ENCODE measurements around the gene TAGLN3.
A peak's percentile ranks its signal among the peaks of the same experiment; 100 is the strongest.

The TAGLN3 gene

GRCh38 chr3:111978583-111979433, 19.9 kb upstream of the TAGLN3 start, which contains the start of gene ABHD10:
TSS of gene ABHD10 (plus strand) at chr3:111979026. CDS start at chr3:111979062, 36 bp downstream.
- DNase-seq = peak; percentile 95

DNA sequence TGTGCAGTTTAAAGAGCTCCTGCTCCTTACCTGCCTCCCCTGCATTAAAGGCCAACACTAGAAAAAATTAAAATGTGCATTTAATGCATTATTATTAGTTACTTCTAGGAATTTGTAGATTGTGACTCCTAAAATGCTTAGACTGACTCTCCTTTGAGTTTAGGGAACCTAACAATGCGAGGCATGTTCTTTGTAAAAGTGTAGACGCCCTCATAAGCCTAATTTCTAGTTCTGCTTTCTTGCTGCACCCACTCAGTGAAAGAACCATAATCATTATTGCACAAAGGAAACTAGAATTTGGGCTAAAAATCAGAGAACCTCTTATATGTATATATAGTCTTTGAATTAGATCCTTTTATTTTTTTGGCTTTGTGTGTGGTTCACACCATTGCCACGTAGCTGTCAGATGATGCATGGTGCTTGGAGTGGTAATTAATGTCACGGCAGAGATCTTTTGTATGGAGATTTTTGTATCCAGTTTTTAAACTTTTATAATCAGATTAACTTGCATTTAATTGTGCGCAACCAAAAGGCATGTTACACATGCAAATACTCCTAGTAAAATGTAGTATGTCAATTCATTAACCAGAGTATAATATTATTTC, 19.2 kb upstream of the TAGLN3 start:
- DNase-seq = no peak

- no peak for DNase-seq
These were observed 17.8 kb upstream of the TAGLN3 start for GRCh38 chr3:111980716-111981456.

DNA sequence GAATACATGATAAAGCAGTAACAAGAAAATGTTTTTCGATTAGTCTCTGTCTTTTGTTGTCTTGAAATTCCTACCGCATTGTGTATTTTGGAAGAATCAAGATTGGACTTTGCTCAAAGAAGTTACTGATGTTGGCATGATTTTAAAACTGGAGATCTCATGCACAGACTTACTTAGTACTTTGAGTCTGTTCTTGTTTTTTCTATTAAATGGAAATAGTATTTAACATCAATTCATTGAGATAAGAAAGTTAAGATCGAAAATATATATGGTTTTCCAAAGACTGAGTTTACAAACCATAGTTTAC, 17.3 kb upstream of the TAGLN3 start:
- no peak for DNase-seq

GRCh38 chr3:111984636-111985298, 14.0 kb upstream of the TAGLN3 start:
- no peak for DNase-seq

DNA sequence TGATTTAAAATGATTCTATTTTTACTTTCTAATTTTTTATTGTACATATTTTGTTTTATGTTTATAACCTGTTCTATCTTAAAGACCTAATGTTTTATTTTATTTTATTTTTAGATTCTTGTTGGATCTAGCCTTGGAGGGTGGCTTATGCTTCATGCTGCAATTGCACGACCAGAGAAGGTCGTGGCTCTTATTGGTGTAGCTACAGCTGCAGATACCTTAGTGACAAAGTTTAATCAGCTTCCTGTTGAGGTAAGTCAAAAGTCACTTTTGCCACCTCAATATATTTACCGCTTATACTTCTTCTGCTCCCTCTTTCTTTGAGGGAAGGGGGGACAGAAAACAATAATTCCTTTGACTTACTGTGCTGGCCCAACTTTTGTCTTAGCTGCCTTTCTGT, 11.9 kb upstream of the TAGLN3 start:
- DNase-seq = no peak

- no peak for DNase-seq
These were observed 9.6 kb upstream of the TAGLN3 start for GRCh38 chr3:111989061-111989678.

DNA sequence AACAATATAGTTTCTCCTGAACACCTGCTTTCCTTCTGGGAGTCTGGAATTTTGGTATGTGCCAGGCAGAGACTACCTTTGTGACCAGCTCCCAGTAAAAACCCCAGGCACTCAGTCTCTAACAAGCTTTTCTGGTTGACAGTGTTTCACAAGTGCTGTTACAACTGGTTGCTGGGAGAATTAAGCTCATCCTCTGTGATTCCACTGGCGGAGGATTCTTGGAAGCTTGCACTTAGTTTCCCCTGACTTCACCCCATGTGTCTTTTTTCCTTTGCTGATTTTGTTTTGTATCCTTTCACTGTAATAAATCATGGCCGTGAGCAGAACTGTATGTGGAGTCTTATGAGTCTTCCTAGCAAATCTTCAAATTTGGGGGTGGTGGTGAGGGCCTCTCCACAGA, 5.7 kb upstream of the TAGLN3 start:
- no peak for DNase-seq

DNA sequence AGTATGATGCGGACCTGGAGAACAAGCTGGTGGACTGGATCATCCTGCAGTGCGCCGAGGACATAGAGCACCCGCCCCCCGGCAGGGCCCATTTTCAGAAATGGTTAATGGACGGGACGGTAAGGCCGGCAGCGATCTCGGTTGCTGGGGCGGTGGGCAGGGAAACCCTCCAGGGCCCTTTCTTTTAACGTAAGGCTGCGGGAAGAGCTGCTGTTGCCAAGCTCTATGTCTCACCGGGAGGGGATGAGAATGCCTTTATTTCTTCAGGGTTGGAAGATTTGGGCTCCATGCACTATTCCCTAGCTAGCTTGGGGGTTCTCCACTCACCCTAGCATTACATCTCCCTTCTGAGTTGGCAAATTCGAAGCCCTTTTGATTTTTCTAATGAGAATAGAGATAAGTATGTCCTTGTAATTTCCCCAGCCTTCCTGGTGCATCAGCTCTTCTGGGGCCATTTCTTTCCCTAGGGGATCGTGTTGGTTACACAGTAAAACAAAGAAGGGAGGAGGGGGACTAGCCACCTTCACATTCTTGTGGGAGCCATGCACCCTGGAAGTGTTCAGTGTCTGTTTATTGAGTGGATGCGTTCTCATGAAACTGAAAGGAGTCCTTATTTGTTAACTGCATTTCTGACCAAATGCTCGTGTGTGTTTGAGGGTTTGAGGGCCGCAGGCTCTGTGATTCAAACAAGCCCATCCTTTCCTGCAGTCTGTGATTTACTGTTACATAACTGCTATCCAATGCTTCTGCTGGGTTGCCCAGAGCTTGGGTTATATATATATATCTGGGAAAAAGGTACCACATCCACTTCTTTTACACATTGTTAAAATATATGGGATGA, 982 bp downstream of the TAGLN3 start:
- no peak for DNase-seq

DNA sequence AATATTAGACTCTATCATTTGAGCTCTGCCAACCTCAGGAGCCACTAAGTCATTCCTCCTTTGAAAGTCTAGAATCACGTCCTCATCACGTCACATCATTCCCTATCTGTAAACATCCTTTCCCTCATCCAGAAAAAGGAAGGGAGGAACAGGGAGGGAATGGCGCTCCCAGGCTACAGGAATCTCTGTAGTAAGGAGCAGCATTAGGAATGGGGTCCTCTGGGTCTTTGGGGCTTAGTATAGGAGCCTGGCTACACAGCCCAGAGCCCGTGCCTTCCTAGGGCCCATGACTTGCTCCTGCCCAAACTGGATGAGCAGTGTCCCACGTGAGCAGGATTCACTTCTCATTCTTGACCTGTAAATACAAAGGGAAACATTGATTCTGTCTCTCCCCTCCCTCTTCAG, 1.6 kb downstream of the TAGLN3 start:
- no peak for DNase-seq

DNA sequence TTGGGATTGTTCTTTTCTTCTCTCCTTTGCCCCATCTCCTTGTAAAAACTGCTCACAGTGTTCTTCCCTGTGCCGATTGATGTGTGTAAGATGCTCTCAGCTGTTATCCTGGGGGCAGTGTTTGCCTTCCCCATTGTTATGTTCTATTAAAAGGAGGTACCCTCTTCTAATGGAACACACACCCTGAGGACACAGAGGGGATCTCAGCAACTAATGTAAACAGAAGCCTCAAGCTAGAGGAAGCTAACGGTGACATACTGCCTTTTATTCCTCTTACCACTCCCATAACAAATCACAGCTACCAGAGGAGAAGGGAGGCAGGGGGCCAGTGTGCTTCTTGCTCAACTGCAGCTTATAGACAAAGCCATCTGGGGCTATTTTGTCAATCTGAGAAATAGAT, 2.2 kb downstream of the TAGLN3 start:
- DNase-seq = no peak

DNA sequence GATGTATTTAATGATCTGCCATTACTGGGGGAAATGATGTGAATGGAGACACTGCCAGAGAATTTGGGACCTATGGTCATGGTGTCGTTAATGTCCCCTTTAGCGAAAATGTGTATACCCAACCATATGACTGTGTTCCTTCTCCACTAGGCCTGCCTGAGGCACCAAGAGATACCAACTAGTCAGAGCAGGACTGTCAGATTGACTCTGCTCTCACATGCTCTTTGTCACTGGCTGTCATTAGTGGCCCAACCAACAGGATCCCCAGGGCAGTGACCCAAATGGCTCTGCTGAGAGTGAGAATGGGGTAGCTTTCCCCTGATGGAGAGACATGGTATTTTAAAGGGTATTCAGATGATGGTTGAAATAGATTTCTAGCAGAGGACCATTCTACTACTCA, 2.8 kb downstream of the TAGLN3 start:
- DNase-seq = no peak

- DNase-seq = no peak
These were observed 3.6 kb downstream of the TAGLN3 start for GRCh38 chr3:112002096-112002971.

DNA sequence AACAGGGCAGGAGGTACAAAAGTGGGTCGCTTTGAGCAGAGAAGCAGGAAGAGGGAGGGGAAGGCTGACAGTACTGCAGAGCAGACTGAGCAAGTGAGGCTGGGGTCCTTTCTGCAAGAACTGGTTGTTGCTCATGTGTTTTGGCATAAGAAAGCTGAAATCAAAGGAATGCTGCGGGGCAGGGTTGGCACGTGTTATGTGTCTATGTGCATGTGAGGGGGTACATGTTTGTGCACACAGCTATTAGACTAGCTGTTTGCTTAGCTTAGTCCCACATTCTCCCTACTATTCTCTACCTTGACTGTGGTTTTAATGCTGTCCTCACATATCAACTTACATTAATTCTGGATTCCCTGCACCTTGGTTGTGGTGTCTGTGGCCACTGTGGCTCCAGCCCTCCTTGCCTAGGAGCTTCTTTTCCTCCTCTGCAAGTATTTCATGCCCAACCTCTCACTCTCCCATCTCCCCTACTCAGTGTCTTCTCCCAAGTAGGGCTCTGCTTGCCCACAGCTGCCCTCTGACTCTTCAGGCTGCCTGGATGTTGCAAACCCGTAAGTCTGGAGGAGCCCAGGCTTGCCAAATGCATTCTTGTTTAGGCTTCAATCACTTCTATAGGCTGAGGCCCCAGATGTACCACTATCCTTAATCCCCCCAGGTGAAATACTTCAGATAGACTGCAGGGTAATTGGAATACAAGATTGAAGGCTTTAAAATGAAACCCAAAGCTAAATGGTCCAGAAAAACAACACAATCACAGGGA, 4.8 kb downstream of the TAGLN3 start:
- no peak for DNase-seq

- DNase-seq = no peak
These were observed 5.5 kb downstream of the TAGLN3 start for GRCh38 chr3:112004187-112004586.

- DNase-seq = no peak
These were observed 5.9 kb downstream of the TAGLN3 start for GRCh38 chr3:112004669-112005068.

DNA sequence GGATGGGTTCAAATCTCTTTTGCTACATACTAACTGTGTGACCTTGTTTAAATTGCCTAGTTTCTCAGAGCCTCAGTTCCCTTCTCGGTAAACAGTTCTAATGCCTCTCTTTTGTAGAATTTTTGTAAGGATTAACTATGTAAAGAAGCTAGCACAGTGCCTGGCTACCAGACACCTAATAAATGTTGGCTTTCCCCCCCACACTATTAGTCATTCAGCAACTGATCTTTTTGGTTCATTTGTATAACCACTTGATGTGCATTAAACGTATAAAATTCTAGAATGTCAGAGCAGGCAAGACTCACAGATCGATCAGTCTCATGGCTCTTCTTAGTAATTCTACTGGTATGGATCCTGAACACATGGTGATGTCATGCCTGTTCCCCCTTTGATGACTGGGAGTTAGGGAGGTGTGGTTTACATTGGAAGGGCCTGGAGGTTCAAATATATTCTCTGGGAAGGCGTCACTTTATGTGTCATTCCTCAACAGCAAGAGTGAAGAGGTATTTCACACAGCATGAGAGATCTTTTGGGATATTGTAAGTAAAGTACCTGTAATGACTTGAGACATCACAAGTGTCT, 6.5 kb downstream of the TAGLN3 start:
- DNase-seq = no peak

DNA sequence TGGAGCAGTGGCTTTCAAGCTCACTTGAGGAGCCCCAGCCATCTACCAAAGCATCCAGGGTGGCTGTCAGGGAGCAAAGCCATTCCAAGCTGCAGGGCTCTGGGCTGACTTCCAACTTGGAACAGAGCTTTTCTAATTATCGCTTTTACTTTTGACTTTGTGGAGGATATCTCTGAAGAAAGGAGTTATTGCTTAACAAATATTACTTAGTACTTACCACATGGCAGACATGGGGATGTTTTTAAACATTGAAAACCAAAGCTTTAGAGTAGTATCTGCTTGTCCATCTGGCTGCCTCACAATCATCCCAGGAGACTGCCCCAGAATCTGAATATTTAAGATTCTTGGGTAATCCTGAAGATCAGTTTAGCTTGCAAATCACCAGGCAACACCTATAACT, 8.9 kb downstream of the TAGLN3 start:
- no peak for DNase-seq

GRCh38 chr3:112009670-112010069, 10.9 kb downstream of the TAGLN3 start:
- DNase-seq = no peak

GRCh38 chr3:112010636-112011035, 11.9 kb downstream of the TAGLN3 start:
- no peak for DNase-seq
